Stimulated activated CD8-positive, alpha-beta memory T cell treated with anti-CD3 and anti-CD28 coated beads, Interleukin-7, amount 100 ng/mL, for 48 hours (primary cell): Measurements from ENCODE around the gene TEX38.

Source experiments
- DNase-seq, 2 donors: peaks; one replicate each; pipeline ENCODE4 v3.0.0-alpha.2; 2020; ENCODE audit warnings: low read depth in 1 of 2; ENCODE audit errors: extremely low read depth in 1 of 2

Gene TEX38

GRCh38 chr1:46721204-46721603, 49.5 kb downstream of the TEX38 start:
- DNase-seq = no peak

GRCh38 chr1:46721686-46722205, 50.1 kb downstream of the TEX38 start:
- DNase-seq = no peak
